SK-N-MC (cell line): ENCODE measurements around the gene UBE2V1.

ENCODE experiments used
- EZH2 ChIP-seq: fragments of 200-600 bp; sonication (generic); IDR thresholded peaks from one replicate; pipeline ENCODE4 v1.6.1; 2017; ENCODE audit warnings: antibody characterized with exemption
- FOXP2 ChIP-seq: optimal IDR thresholded peaks from 2 replicates; pipeline ENCODE3; 2011; ENCODE audit warnings: mild to moderate bottlenecking, moderate library complexity; ENCODE audit not compliant: insufficient read depth; ENCODE audit errors: extremely low read length, control extremely low read depth
- POLR2AphosphoS5 ChIP-seq: IDR thresholded peaks from 2 replicates; pipeline ENCODE4 v1.6.1; 2012; ENCODE audit warnings: mild to moderate bottlenecking, low read depth, low read length, borderline replicate concordance

DNA sequence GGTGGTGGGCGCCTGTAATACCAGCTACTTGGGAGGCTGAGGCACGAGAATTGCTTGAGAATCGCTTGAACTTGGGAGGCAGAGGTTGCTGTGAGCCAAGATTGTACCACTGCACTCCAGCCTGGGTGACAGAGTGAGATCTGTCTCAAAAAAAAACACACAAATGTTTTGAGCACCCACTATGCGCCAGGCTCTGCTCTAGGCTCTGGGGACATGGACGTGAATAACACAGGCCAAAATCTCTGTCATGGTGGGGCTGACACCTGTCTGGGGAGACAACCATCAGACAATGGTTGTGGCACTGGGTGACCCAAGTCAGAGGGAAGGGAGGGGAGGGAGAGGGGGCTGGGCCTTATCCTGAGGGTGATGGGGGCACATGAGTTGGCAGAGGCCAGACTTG lies 62.7 kb downstream of the UBE2V1 start:
- no peak for TF ChIP-seq EZH2
- no peak for TF ChIP-seq POLR2AphosphoS5
- no peak for TF ChIP-seq FOXP2
